Stimulated activated CD8-positive, alpha-beta memory T cell treated with anti-CD3 and anti-CD28 coated beads, Interleukin-4, amount 100 ng/mL, for 1 hour (primary cell): ENCODE data around the gene CRYBA4.
"Not testable (repeated sequence)": the region's sequence is repeated elsewhere in the genome, so short reads cannot be mapped to it uniquely, and the experiment has no call there.

Source experiments
- DNase-seq, 2 donors: peaks; one replicate each; pipeline ENCODE4 v3.0.0-alpha.2; 2020; ENCODE audit warnings: low read depth in 2 of 2, low spot score in 1 of 2

The CRYBA4 gene

DNA sequence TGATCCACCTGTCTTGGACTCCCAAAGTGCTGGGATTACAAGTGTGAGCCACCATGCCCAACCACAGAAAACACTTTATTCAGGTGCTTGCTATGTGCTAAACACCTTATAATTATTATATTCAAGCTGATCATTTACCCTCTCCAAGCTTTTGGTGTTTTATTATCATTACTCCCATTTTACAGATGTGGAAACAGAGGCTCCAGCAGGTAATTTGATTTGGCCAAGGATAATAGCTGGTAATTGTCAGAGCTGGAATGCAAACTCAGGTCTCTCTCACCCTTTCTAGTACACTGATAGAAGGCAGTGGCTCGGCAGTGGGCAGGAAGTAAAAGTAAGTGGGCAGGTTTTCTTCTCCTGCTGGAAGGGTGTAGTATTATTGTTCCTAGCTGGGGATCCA, 28.0 kb upstream of the CRYBA4 start:
- no peak for DNase-seq

DNA sequence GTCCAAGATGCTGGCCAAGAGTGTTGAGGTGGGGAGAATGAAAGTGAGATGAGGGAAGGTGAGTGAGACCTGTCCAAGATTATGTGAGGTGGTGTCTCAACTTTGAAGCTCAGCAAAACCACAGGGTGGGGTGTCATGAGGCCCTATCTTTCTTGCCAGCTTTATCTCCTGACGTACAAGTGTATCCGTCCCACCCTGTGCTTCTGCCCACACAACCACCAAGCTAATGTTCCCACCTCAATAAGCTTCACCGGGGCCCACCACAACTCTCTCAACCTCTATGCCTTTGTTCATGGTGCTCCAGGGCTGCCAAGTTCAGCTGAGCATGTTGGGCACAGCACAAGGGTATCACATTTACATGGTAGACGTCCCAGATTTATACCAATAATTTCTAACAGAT, 24.7 kb upstream of the CRYBA4 start:
- DNase-seq: no peak

DNA sequence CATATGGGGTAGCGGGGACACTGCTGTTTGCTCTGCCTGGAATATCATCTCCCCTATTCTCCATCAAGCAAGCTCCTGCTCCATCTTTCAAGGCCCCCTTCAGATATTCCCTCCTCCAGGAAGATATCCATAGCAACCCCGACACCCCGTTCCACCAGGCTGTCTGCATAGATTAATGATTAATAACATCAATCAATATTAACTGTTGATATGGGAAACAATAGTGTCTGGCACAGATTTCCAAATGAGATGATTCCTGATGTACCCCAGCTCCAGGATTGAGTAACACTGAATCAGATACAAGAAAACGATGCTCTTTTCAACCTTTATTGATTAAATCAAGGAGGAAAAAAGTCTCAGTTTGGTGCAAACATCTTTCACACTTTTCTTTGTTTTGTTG, 24.3 kb upstream of the CRYBA4 start:
- DNase-seq: no peak

DNA sequence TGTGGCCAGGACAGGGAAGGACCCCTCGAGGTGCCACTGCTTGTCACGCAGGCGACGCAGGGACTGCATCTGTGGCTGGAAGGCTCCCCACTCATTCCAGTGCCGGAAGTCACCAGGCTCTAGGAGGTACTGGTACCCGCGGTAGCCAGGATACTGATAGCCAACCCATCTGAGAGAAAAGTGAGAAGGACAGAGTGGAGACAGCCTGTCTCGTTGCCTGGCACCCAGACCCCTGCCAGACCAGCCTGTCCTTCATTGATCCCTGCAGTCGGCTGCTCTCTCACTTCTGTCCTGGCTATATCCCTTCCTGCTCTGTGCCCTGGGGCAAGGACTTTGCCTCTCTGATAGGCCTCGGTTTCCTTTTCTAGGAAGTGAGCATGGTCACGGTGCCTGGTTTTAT, 22.3 kb upstream of the CRYBA4 start:
- DNase-seq: no peak

DNA sequence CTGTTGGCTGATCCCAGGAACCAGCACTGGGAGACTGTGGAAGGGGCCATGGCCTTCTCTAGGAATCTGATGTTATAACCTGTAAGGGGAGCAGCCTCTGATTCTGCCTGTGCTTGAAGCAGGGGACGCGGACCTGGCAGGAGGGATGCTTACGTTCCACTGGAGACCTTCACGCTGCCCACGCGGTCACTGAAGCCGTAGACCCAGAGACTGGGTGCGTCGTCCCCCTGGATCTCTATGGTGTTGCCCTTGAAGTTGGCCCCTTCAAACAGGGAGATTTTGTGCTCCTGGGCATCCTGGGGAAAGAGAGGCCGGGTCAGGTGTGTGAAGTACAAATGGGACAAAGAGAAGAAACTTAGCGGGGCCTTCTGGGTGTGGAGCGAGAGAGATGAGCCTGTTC, 20.0 kb upstream of the CRYBA4 start:
- DNase-seq: no peak

DNA sequence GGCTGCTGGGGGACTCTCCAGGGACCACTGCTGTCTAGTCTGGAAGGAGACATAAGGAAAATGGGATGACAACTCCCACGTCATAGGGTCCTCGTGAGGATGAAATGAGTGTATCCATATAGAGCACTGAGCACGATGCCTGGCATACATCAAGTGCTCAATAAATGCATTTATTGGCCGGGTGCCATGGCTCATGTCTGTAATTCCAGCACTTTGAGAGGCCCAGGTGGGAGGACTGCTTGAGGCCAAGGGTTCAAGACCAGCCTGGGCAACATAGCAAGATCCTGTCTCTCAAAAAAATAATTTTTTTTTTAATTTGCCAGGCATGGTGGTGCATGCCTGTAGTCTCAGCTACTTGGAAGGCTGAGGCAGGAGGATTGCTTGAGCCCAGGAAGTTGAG, 19.6 kb upstream of the CRYBA4 start:
- DNase-seq: no peak

DNA sequence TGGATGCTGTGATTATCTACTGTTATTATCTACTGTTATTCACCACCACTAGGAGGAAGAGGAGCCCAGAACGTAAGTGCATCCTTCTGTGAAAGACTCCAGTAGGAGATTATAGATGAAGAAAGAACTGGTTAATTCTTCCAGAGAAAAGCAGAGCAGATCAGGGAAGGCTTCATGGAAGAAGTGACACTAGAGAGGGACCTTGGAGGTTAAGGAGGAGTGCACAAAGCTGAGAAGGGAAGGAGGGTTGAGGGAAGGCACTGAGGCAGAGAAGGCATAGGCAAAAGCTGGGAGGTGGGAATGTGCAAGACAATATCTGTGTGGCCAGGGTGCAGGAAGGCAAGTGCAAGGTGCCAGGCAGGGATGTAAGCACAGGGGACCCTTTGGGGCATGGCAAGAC, 17.4 kb upstream of the CRYBA4 start:
- DNase-seq: no peak

DNA sequence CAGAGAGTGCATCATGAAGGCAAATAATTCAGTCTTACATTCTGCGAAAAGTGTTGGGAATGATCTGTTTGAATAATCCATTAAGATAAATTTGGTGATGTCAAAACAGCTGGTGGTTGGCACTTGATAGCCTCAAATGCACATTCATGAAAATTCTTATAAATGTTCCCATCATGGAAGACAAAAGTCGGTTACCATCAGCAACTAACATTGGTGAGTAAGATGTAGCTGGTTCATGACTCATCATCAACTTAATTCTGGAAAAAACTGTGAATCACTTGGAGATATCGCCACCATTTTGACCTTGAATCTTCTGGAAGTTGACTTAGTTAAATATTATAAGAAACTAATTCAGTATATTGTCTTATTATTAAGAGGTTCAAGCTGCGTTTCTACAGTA, 15.2 kb upstream of the CRYBA4 start:
- no peak for DNase-seq

DNA sequence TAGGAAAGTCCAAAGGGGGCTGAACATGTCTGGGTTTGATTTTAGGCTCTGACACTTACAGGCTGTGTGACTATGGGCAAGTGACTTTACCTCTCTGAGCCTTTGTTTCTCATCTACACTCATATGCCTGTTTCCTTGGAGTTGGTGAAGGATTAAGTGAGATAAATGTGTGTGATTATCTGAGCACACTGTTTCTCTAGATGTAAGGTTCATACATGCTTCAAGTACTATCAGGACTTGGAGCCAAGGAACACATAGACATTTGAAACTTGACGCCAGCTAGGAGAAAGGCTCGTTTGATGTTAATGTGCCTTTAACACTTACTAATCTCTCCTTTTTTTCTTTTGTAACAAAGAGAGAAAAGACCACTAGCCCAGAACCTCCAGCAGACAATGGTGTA, 13.6 kb upstream of the CRYBA4 start:
- DNase-seq: no peak

DNA sequence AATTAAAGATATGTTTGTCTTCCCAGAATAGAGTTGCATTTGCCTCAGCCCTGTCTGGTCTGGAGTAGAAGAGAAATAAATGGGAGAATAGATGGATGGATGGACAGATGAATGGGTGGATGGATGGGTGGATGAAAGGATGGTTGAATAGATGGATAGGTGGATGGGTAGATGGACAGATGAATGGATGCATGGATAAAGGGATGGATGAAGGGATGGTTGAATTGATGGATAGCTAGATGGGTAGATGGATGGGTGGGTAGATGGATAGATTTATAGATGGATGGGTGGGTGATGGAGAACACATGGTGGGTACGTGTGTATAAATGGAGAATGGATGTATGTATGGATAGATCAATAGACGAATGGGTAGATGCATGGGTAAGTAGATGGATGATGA, 12.5 kb upstream of the CRYBA4 start:
- DNase-seq: no peak

DNA sequence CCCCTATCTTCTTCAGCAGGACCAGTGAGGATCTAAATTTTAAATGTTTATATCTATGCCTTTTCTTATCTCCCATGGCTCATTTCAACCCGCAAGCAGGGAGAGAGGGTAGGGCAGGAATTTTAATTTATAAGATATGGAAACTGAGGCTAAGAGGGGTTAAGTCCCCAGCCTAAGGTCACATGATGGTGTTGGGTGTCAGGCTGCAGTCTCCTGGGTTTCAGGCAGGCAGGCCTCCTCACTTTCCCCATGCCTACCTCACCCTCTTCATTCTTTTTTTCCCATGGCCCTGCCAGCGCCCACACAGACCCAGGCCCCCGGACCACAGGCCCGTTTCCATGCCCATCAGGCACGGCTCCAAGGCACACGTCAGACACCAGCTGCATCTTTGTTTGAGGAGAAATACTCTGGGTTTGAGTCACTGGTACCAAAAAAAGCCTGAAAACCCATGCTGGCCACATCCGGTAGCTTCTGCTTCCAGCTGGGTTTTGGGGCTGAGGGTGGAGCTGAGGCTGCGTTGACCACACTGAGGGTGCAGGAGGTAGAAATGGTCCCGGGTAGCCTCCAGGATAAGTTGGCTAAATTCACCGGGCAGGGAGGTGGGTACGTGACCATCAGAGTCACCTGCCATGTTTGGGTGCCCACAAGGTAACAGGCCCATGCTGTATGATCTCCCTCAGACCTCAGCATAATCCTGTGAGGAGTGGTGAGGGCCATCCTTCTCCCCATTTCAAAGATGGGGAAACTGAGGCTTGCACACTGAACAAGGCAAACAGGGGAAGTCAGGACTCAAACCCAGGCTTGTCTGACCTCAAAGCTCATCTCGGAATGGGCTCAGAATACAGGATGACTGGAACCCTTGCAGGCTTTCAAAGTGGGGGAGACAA, 11.4 kb upstream of the CRYBA4 start:
- DNase-seq: no peak

DNA sequence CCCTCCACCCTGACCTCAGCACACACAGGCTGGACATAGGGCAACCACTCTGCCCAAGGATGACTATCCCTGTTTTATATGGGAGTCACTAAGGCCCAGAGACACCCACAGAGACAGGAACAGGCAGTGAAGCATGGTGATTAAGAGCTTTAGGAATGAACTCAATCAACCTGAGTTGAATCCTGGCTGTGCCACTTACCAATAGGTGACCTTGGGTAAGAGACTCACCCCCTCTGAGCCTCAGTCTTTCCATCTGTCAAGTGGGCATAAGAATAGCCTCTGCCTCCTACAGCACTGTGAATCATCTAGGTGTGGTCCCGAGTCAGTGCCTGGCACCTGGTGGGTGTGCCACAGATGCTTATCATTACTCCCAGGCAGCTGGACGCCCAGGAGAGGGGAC, 10.8 kb upstream of the CRYBA4 start:
- DNase-seq: no peak

DNA sequence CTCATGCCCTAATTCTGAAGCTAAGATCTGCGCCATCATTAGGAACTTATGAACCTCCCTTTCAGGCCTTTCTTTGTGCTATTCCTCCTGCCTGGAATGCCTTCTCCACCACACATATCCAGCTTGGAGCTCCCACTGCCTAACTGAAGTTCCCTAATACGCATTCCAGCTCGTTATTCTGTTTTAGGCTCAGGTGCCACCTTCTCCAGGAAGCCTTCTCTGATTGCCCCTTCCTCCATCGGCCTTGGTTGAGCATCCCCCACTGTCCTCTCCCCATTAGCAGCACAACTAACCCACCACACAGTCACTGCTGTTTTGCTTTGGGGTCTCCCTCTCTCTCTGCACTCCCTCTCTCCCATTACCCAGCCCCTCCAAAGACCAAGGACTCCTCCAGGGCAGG, 9.1 kb upstream of the CRYBA4 start:
- DNase-seq: no peak

DNA sequence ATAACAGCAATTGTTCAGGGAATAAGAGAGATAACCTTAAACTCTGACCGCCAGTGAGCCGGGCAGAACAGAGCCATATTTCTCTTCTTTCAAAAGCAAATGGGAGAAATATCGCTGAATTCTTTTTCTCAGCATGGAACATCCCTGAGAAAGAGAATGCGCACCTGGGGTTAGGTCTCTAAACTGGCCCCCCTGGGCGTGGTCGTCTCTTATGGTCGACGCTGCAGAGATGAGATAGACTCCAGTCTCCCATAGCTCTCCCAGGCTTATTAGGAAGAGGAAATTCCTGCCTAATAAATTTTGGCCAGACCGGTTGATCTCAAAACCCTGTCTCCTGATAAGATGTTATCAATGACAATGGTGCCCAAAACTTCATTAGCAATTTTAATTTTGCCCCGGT, 8.0 kb upstream of the CRYBA4 start:
- not testable (repeated sequence) for DNase-seq

DNA sequence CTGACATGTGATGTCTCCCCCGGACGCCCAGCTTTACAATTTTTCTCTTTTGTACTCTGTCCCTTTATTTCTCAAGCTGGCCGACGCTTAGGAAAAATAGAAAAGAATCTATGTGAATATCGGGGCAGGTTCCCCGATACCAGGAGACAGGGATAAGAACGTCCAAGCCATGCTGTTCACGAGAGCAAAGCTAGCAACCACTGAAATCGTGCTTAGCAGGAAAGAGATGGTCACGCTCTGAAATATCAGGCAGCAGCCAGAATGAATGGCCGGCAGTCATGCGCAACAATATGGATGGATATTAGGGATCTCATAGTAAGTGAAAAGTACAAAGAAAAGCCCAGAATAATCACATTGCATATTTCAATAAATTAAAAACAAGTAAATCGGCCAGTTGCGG, 7.4 kb upstream of the CRYBA4 start:
- DNase-seq: no peak

DNA sequence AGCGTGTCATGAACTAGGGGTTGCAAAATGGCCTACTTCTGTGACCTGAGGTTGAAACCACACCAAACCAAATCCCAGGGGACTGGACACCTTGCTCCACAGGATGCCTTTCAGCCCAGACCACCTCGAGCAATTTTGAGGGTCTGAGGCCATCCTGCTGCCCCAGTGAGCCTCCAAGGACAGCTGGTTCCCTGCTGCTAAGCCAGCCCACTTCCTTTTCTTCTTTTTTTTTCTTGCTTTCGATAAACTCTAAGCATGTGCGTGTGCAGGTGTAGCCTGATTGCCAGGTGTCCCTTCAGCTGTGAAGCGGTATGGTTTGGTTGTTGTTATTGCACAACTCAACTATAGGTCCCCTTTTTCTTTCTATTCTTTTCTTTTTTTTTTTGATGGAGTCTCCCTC, 6.6 kb upstream of the CRYBA4 start:
- no peak for DNase-seq

DNA sequence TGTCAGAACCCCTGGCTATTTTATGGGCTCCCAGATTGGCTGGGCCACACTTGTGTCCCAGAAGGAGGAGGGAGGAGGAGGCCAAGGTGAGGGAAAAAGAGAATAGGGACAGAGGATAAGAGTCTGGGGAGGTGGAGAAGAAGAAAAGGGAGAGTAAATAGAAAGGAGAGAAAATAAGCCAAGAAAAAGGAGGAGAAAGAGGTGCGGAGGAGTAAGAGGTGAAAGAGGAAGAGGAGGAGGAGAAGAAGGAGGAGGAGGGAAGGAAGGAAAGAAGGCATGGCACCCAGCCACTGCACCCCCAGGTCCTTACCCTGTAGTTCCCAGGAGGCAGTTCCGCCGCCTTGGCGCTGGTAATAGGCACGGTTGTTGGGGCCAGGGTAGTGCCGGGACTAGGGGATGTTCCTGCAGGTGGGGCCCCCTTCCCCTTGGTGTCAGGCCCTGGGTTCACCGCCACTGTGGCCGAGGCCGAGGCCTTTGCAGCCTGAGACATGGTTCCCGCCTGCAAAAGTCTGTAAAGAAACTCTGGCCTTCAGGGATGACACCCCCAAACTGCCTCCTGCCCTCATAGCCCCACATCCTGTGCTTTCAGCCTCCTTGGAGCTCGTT, 5.8 kb upstream of the CRYBA4 start:
- DNase-seq: no peak

DNA sequence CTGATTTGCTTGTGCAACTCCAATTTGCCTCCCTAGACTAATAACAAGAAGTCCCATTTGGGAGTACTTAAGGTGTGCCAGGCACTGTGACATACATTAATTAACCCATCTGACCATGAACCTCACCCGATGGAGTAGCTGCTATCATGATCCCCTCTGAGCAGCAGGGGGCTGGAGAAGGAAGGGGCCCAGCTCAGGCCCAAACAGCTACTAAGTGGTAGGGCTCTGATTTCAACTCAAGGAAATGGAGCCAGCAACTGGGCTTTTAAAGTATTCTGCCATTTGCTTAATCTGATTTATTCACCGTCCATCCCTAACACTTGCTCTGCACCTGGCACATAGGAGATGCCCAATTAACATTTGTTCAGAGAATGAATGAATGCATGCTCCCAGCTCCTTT, 5.1 kb upstream of the CRYBA4 start:
- no peak for DNase-seq

DNA sequence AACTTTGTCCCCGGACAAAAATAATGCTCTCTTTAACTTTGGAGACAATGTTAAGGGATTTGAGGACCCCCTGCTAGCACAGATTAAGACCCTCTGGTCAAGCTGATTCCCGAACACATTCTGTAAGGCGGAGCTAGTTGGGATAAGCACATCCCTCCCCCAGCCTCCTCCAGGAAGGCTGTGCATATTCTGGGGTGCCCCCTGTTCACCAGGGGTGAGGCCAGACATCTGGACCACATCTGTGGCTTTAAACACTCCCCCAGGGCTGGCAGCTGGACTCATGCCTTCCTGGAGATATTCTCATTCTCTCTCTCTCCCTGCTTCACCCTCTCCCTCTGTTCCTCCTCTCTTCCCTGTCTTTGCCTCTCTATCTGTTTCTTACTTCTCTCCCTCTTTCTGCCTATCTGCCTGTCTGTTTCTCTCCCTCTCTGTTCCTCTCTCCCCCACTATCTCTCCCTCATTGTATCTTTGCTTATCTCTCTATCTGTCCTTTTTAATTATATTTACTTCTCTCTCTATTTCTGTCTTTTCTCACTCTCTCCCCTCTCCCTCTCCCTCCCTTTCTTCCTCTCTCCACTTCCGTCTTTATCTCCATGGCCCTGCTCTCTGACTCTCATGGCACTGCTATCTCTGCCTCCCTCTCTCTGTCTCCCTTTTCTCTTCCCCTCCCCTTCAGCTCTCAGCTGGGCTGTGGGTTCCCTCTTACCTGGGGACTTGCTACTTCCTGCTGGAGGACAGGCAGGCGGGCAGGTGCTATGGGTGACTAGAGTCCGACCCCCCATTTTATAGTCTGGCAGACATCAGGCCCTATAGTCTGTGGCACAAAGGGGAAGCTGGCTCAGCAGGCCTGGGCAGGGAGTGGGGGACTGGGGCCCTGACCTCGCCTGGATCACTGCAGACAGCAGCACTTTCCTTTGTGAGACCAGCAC, 4.2 kb upstream of the CRYBA4 start, which contains the start of gene CRYBB1:
Gene CRYBB1 (minus strand): TSS at position 757 of the 929 bp plus-strand sequence. CDS start 1,708 bp downstream, outside the sequence.
- DNase-seq: no peak

DNA sequence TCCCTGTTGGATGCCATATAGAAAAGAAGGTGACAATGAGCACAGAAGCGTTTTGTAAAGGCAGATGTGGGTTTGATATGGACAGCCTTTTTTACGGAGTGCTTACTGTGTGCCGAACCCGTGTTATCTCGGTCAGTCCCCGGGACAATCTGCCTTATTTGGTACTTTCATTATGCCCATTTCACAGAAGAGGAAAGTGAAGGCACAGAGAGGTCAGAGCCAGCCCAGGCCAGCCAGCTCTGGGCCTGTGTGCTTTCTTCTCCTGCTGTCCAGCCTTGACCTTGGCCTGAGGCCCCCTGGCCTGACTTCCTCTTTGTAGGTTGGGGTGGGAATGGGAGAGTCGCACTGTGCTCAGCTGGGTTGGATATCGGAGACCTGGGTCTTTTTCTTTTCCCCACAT, 3.3 kb upstream of the CRYBA4 start:
- no peak for DNase-seq

DNA sequence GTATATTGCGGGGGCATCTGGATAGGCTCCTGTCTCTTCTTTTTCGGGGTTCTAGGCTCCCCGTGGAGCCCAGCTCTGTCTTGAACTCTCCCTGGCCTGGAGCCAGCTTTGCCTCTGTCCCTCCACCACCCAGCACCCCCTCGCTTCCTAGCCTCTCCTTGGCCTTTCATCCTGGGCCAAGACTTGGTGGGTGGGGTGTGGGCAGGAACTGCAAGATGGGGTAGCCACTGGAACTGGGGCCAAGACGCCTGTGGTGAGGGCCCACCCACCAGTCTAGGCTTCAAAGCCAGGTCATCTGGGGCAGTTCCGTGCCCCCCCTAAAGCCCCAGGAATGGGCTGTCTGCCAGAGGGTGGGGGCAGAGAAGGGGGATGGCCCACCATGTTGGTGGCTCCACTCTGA, 2.3 kb upstream of the CRYBA4 start:
- no peak for DNase-seq

DNA sequence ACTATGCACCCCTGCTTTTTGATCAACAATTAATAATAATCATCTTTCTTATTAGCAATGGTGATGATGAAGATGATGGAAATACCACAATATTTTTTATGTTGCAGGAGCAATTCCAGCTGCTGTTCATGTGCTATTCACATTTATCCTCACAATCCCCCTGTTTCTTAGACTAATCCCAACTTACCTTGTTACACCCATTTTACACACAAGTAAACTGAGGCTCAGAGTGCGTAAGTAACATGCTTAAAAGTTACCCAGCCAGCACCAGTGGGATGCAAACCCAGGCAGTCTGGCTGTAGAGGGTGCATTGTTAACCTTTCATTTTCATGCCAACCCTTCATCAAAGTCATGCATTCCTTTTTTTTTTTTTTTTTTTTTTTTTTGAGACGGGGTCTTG, 1.6 kb upstream of the CRYBA4 start:
- no peak for DNase-seq
